Gastroesophageal sphincter (tissue), 4 donors: ENCODE measurements around the gene PRPSAP1. TPM values are rescaled to one million over a fixed set of nuclear protein-coding genes. Genes with fewer than 3 reads are reported as not detected.
"Not testable (repeated sequence)": the region's sequence is repeated elsewhere in the genome, so short reads cannot be mapped to it uniquely, and the experiment has no call there.

Source experiments
- ATAC-seq: fragments of 150-250 bp; one replicate; pipeline ENCODE4 v1.9.1; 2016; ENCODE audit warnings: mild to moderate bottlenecking, moderate library complexity
- H3K27ac ChIP-seq, 4 donors: fragments of 200-600 bp; sonication (generic) in 3 of 4; 1 replicate in 3 of 4; 2 replicates in 1 of 4; pipeline ENCODE4 v1.5.1; 2016 to 2019
- H3K27me3 ChIP-seq: fragments of 200-600 bp; sonication (generic); one replicate; pipeline ENCODE4 v1.5.1; 2019
- H3K36me3 ChIP-seq, 2 donors: fragments of 200-600 bp; sonication (generic); one replicate each; pipeline ENCODE4 v1.5.1; 2019; ENCODE audit warnings: control low read depth in 1 of 2
- H3K4me1 ChIP-seq, 3 donors: fragments of 200-600 bp; sonication (generic); 1 replicate in 2 of 3; 2 replicates in 1 of 3; pipeline ENCODE4 v1.5.1; 2016 to 2019; ENCODE audit warnings: control low read depth in 2 of 3
- H3K4me3 ChIP-seq, 2 donors: fragments of 200-600 bp; sonication (generic); one replicate each; pipeline ENCODE4 v1.5.1; 2019; ENCODE audit warnings: mild to moderate bottlenecking in 1 of 2, moderate library complexity in 1 of 2
- H3K9me3 ChIP-seq, 3 donors: fragments of 200-600 bp; sonication (generic); one replicate each; pipeline ENCODE4 v1.5.1; 2017 to 2019; ENCODE audit warnings: control low read depth in 2 of 3
- EP300 ChIP-seq: sonication (generic); formaldehyde crosslinking; IDR thresholded peaks from one replicate; pipeline ENCODE4 v1.6.1; 2017; ENCODE audit warnings: antibody characterized with exemption, mild to moderate bottlenecking
- POLR2A ChIP-seq, 2 donors: fragments of 450-650 bp; IDR thresholded peaks; one replicate each; pipeline ENCODE4 v1.6.1; 2017; ENCODE audit warnings: antibody characterized with exemption in 2 of 2, mild to moderate bottlenecking in 2 of 2, moderate library complexity in 1 of 2
- POLR2AphosphoS5 ChIP-seq: sonication (generic); formaldehyde crosslinking; IDR thresholded peaks from one replicate; pipeline ENCODE4 v1.6.1; 2017; ENCODE audit warnings: antibody characterized with exemption
- WGBS, 2 donors: methylation state at CpG; one replicate each; pipeline ENCODE4 v1.1.5; 2018; ENCODE audit warnings: low coverage in 1 of 2; 5-methylcytosine and 5-hydroxymethylcytosine counted together
- total RNA-seq, 4 donors: library from RNA; depleted of rRNA; stranded (reverse); fragments of >200 nt; gene quantifications; one replicate each; pipeline ENCODE4 v1.1.0, GENCODE V29; 2016
- TF ChIP-seq, protein P1 (sequence below), 4 experiments: fragments of 200-600 bp in 2 of 4; fragments of 450-650 bp in 2 of 4; sonication (generic) in 1 of 4; IDR thresholded peaks; one replicate each; pipeline ENCODE4 v1.5.1; 2017 to 2019; ENCODE audit warnings: antibody characterized with exemption in 4 of 4, mild to moderate bottlenecking in 2 of 4, moderate library complexity in 2 of 4

The PRPSAP1 gene
- total RNA-seq, 4 donors from 2014 or later: 44.7 to 48.5 (median 46.6) TPM

DNA sequence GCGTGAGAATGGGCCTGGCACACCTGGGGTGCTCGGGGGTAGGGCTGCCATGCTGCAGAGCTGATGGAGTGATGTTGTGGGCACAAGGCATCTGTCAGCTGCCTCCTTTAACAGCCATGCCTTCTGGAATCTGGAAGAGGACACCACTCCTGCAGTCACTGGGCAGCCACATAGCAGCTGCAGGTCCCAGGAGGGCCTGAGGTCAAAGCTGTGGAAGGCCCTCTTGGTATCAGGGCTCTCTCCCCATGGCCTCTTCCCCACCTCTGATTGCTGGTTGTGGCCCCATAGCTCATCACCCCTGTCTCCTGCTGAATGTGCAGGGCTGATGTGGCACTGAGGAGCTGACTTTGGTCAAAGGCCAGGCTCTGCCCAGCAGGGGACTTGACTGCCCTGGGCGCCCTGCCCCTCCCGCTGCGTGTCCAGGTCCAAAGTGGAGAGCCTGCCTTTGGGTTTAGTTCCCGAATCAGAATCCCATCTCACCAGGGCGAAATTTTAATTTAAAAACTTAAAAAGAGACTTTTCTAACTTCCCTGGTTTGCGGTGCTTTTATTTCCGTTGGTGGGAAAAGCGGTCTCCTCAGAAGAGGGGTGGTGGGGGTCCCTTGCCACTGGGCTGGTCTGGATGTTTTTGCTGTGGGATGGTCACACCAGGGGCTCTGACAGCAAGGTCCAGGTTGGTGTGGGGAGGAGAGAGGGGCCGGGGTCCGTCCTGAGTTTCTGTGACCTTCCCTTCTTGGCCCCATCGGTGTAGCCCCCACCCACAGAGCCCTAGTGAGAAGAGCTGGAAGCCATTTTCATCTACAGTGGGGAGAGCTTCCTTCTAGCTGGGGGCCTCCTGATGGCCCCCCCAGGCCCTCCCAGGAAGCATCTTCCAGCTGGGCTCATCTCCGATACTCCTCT is 82.7 kb downstream of the PRPSAP1 start:
- Histone ChIP-seq H3K9me3 (no peaks in the 10 kb centered on the region), H3K4me3 (peak overlapping the region in 1 of 2 donors; percentile 40), H3K4me1 (peaks cover 0 to 86% (median 47%) of the 10 kb centered on the region in 3 donors), H3K36me3 (peaks cover 0 to 27% of the 10 kb centered on the region in 2 donors), H3K27me3 (no peaks in the 10 kb centered on the region), H3K27ac (peak overlapping the region in 2 of 4 donors; percentile 31 to 67)
- TF ChIP-seq POLR2A (IDR thresholded peaks at IDR 0.05) (no peak), POLR2AphosphoS5 (no peak), EP300 (no peak)
- TF ChIP-seq, protein P1, sequence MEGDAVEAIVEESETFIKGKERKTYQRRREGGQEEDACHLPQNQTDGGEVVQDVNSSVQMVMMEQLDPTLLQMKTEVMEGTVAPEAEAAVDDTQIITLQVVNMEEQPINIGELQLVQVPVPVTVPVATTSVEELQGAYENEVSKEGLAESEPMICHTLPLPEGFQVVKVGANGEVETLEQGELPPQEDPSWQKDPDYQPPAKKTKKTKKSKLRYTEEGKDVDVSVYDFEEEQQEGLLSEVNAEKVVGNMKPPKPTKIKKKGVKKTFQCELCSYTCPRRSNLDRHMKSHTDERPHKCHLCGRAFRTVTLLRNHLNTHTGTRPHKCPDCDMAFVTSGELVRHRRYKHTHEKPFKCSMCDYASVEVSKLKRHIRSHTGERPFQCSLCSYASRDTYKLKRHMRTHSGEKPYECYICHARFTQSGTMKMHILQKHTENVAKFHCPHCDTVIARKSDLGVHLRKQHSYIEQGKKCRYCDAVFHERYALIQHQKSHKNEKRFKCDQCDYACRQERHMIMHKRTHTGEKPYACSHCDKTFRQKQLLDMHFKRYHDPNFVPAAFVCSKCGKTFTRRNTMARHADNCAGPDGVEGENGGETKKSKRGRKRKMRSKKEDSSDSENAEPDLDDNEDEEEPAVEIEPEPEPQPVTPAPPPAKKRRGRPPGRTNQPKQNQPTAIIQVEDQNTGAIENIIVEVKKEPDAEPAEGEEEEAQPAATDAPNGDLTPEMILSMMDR (IDR thresholded peaks at IDR 0.05): no peak
- 91 to 93% methylated on average over 3 to 6 of the region's 14 CpGs for WGBS, 2 donors
- no peak for ATAC-seq

DNA sequence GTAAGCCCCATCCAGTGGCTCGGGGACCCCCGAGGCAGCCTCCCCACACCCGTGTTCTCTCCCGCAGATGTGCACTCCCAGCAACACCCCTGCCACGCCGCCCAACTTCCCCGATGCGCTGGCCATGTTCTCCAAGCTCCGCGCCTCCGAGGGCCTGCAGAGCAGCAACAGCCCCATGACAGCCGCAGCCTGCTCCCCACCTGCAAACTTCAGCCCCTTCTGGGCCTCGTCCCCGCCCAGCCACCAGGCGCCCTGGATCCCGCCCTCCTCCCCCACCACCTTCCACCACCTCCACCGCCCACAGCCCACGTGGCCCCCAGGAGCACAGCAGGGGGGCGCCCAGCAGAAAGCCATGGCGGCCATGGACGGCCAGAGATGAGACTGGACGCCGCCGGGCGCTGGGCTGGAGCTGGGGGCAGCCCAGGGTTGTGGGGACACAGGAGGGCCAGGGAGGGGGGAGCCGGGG is 83.6 kb downstream of the PRPSAP1 start:
- ATAC-seq: no peak
- Histone ChIP-seq H3K27ac (no peak overlapping the region), H3K4me1 (peaks cover 0 to 87% (median 47%) of the 10 kb centered on the region in 3 donors), H3K4me3 (no peak overlapping the region), H3K9me3 (no peaks in the 10 kb centered on the region), H3K36me3 (peaks cover 0 to 27% of the 10 kb centered on the region in 2 donors), H3K27me3 (no peaks in the 10 kb centered on the region)
- WGBS, 2 donors: 93% methylated on average over 9 of the region's 26 CpGs; no CpG with 5 or more reads in 1 of the 2 donors
- TF ChIP-seq POLR2AphosphoS5: no peak
- TF ChIP-seq POLR2A (IDR thresholded peaks at IDR 0.05): no peak
- TF ChIP-seq, protein P1 (IDR thresholded peaks at IDR 0.05): no peak
- TF ChIP-seq EP300: no peak

DNA sequence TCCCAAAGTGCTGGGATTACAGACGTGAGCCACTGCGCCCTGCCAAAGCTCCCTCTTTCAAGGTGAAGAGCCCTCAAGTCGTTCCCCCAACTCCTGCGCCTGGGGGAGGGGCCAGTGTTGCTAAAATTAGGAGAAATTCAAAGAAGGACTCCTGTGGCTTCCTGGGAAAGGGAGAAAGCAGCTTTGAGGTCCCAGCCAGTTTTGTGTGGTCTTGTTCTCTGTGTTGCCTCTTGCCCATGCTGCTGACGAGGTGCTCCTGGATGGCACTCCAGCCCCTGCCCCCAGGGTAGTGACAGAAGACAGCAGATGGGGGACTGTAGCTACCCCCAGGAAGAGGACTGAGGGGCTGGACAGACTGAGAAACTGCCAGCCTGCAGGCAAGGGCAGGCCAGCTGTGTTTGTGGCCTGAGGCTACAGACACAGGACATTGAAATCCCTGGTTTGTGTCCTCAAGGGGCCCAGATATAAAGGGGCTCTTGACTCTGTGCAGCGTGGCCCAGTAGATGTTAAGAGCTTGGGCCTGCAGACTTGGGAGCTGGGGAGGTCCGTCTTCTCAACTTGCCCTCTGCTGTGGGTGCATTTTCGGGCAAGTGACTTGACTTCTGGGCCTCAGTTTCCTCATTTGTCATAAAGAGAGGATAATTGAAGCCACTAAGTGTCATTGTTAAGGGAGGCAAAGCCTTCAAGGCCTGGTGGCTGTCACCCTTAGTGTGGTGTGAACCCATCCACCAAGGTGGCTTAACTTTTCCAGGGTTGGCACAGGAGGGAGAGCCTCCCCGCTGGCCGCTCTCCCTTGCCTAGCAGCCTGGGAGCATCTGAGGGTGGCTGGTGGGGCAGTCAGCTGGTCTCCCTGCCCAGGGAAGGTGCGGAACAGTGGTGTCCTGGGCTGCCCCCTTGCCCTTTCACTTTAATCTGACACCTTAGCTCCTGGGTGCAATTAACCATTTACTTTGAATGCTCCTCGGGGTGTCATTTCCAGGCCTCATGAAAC is 84.4 kb downstream of the PRPSAP1 start:
- H3K4me1 ChIP-seq: peaks cover 0 to 88% (median 46%) of the 10 kb centered on the region in 3 donors
- 83% methylated on average over 3 of the region's 12 CpGs; no CpG with 5 or more reads in 1 of the 2 donors for WGBS, 2 donors
- ATAC-seq: no peak
- H3K36me3 ChIP-seq: peaks cover 0 to 27% of the 10 kb centered on the region in 2 donors
- no peak overlapping the region for H3K4me3 ChIP-seq
- no peaks in the 10 kb centered on the region for H3K9me3 ChIP-seq
- no peaks in the 10 kb centered on the region for H3K27me3 ChIP-seq
- peak overlapping the region in 3 of 4 donors; percentile 50 to 94 (median 59) for H3K27ac ChIP-seq
- TF ChIP-seq POLR2A (IDR thresholded peaks at IDR 0.05) (no peak), POLR2AphosphoS5 (no peak), EP300 (no peak)
- TF ChIP-seq, protein P1 (IDR thresholded peaks at IDR 0.05): no peak

DNA sequence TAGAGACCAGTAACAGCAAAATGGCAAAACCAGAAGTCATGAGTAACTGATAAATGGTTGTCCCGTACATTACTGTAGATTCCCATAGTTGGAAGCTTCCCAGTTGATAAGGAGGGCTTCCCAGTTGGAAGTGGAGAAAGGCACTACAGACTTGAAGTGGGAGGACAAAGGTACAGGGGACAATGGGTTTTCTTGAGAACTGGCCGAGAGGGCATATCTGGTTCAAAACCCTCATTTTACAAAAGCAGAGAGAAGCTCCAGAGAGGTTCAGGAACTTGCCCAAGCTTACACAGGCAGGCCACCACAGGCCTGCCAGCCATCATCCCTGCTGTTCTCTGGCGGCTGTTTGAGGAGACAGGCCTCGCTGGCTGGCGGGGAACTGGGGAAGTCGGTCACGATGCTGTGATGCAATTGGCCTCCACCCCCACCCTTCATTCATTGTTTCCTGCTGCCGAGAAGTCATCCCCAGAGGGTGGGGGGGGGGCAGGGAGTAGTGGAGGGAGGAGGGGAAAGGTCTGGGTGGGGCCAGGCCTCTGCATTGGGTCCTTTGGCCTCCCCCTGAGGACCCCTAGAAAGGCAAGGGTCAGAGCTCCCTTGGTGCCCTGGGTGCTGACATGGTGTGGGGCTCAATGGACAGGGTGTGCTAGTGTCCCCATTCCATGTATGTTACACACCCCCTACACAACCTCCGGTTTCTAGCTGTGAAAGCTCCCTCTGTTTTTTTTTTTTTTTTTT is 85.5 kb downstream of the PRPSAP1 start:
- H3K4me1 ChIP-seq: peaks cover 0 to 85% (median 43%) of the 10 kb centered on the region in 3 donors
- 45 to 50% methylated on average over 3 of the region's 9 CpGs for WGBS, 2 donors
- peaks cover 0 to 27% of the 10 kb centered on the region in 2 donors for H3K36me3 ChIP-seq
- H3K27ac ChIP-seq: peak overlapping the region in 3 of 4 donors; percentile 59 to 94 (median 61)
- TF ChIP-seq, protein P1 (IDR thresholded peaks at IDR 0.05): no peak
- TF ChIP-seq POLR2AphosphoS5: peak; percentile 68
- peak; percentile 19 for ATAC-seq
- no peaks in the 10 kb centered on the region for H3K27me3 ChIP-seq
- no peaks in the 10 kb centered on the region for H3K9me3 ChIP-seq
- H3K4me3 ChIP-seq: peak overlapping the region in 1 of 2 donors; percentile 1

DNA sequence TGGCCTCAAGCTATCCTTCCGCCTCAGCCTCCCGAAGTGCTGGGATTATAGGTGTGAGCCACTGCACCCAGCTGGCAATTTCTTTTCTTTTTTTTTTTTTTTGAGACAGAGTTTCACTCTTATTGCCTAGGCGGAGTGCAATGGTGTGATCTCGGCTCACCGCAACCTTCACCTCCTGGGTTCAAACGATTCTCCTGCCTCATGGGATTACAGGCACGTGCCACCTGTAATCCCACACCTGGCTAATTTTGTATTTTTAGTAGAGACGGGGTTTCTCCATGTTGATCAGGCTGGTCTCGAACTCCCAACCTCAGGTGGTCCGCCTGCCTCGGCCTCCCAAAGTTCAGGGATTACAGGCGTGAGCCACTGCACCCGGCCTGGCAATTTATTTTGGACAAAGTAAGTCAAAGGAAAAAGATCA is 86.1 kb downstream of the PRPSAP1 start:
- H3K4me3 ChIP-seq, H3K27me3 ChIP-seq, H3K9me3 ChIP-seq, ATAC-seq: not testable (repeated sequence)
- Histone ChIP-seq H3K36me3 (peaks cover 0 to 27% of the 10 kb centered on the region in 2 donors), H3K4me1 (peaks cover 0 to 85% (median 42%) of the 10 kb centered on the region in 3 donors), H3K27ac (peak overlapping the region in 3 of 4 donors; percentile 59 to 94 (median 61))
- WGBS, 2 donors: 91 to 92% methylated on average over 6 to 8 of the region's 13 CpGs
